SK-N-MC (cell line): ENCODE results near the gene SPIRE2.

Experiments used
- DNase-seq: peaks from one replicate; pipeline ENCODE4 v3.0.0-alpha.2; 2011; ENCODE audit warnings: low read depth, low spot score
- H3K27ac ChIP-seq: fragments of 200-600 bp; sonication (generic); 2 replicates; pipeline ENCODE4 v1.5.1; 2016; ENCODE audit warnings: mixed run types
- H3K36me3 ChIP-seq: fragments of 200-600 bp; sonication (generic); 2 replicates; pipeline ENCODE4 v1.6.1; 2017; ENCODE audit warnings: antibody characterized with exemption, low read length, mixed read lengths; ENCODE audit not compliant: insufficient read depth
- H3K4me3 ChIP-seq: fragments of 200-600 bp; sonication (generic); 2 replicates; pipeline ENCODE4 v1.5.1; 2016
- H3K9ac ChIP-seq: fragments of 200-600 bp; sonication (generic); 2 replicates; pipeline ENCODE4 v1.8.0; 2017; ENCODE audit warnings: mixed run types, mixed read lengths; ENCODE audit not compliant: insufficient read length
- H3K9me3 ChIP-seq: fragments of 200-600 bp; sonication (generic); 2 replicates; pipeline ENCODE4 v1.6.1; 2017; ENCODE audit warnings: low read depth, mild to moderate bottlenecking, antibody characterized with exemption, low read length, moderate library complexity, mixed read lengths
- EZH2 ChIP-seq: fragments of 200-600 bp; sonication (generic); IDR thresholded peaks from one replicate; pipeline ENCODE4 v1.6.1; 2017; ENCODE audit warnings: antibody characterized with exemption
- FOXP2 ChIP-seq: optimal IDR thresholded peaks from 2 replicates; pipeline ENCODE3; 2011; ENCODE audit warnings: mild to moderate bottlenecking, moderate library complexity; ENCODE audit not compliant: insufficient read depth; ENCODE audit errors: extremely low read length, control extremely low read depth
- POLR2AphosphoS5 ChIP-seq: IDR thresholded peaks from 2 replicates; pipeline ENCODE4 v1.6.1; 2012; ENCODE audit warnings: mild to moderate bottlenecking, low read depth, low read length, borderline replicate concordance

The SPIRE2 gene

GRCh38 chr16:89904606-89905510 is 76.6 kb downstream of the SPIRE2 start:
- H3K9me3 ChIP-seq: no peaks in the 10 kb centered on the region
- no peak overlapping the region for H3K4me3 ChIP-seq
- no peak for TF ChIP-seq POLR2AphosphoS5
- TF ChIP-seq EZH2: no peak
- no peak for TF ChIP-seq FOXP2
- no peak overlapping the region for H3K9ac ChIP-seq
- DNase-seq: no peak
- peaks cover 12% of the 10 kb centered on the region; the same call in 1 of the 2 replicates for H3K36me3 ChIP-seq
- no peak overlapping the region for H3K27ac ChIP-seq

DNA sequence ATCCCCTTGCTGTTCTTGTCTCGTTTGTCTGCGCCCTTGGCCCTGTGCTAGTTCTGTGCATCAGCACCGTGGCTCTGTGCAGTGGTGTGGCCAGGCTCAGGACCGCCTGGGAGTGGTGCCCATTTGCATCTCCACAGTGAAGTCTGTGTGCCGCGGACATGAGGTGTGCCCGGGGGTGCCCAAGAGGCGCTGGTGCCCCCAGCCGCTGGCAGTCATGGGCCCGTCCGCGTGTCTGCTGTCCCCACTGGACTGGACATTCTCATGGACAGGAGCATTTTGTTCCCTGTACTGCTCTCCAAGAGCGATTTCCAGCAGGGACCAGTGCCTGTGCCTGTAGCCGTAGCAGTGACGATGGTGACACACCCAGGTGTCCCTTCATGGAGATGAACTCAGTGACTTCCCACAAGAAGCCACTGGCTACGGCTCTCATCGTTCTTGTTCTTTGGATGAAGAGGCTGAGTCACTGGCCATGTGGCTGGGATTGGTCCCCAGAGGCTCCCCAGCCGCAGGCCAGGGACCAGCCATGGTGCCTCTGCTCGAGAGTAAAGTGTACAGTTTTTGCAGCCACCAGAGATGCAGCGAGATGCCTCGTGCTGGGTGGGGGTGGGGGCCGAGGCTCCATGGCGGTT is 77.3 kb downstream of the SPIRE2 start:
- TF ChIP-seq POLR2AphosphoS5 (no peak), EZH2 (no peak), FOXP2 (no peak)
- Histone ChIP-seq H3K36me3 (peaks cover 6% of the 10 kb centered on the region; the same call in 1 of the 2 replicates), H3K9ac (no peak overlapping the region), H3K4me3 (no peak overlapping the region), H3K27ac (no peak overlapping the region), H3K9me3 (no peaks in the 10 kb centered on the region)
- DNase-seq: no peak

GRCh38 chr16:89906140-89907025 is 78.1 kb downstream of the SPIRE2 start:
- Histone ChIP-seq H3K36me3 (peaks cover 4% of the 10 kb centered on the region; the same call in 1 of the 2 replicates), H3K27ac (no peak overlapping the region), H3K4me3 (no peak overlapping the region), H3K9me3 (no peaks in the 10 kb centered on the region), H3K9ac (no peak overlapping the region)
- TF ChIP-seq EZH2 (no peak), POLR2AphosphoS5 (no peak), FOXP2 (no peak)
- no peak for DNase-seq

DNA sequence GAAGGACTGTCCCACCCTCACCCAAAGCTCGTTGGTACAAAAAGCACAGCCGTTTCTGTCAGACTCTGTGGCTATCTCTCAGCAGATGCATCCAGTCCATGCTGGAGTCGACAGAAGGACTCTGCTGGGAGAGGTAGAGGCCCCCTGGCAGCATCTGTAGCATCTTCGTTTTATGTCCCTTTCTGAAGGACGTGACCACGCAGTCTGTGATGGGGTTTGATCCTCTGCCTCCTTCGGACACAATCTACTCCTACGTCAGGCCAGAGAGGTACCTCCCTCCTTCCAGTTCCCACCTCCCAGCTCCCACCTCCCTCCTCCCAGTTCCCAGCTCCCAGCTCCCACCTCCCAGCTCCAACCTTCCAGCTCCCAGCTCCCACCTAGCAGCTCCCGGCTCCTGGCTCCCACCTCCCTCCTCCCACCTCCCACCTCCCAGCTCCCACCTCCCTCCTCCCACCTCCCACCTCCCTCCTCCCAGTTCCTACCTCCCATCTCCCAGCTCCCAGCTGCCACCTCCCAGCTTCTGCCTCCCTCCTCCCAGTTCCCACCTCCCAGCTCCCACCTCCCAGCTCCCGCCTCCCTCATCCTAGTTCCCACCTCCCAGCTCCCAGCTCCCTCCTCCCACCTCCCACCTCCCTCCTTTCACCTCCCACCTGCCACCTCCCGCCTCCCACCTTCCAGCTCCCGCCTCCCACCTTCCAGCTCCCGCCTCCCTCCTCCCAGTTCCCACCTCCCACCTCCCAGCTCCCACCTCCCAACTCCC is 79.0 kb downstream of the SPIRE2 start:
- Histone ChIP-seq H3K36me3 (peaks cover 4% of the 10 kb centered on the region; the same call in 1 of the 2 replicates), H3K9me3 (no peaks in the 10 kb centered on the region), H3K9ac (no peak overlapping the region), H3K27ac (no peak overlapping the region), H3K4me3 (no peak overlapping the region)
- TF ChIP-seq FOXP2 (no peak), POLR2AphosphoS5 (no peak), EZH2 (no peak)
- no peak for DNase-seq

DNA sequence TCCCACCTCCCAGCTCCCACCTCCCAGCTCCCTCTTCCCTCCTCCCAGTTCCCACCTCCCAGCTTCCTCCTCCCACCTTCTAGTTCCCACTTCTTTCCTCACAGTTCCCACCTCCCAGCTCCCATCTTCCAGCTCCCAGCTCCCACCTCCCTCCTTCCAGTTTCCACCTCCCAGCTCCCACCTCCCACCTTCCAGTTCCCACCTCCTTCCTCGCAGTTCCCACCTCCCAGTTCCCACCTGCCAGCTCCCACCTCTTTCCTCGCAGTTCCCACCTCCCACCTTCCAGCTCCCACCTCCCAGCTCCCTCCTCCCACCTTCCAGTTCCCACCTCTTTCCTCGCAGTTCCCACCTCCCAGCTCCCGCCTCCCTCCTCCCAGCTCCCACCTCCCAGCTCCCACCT is 80.0 kb downstream of the SPIRE2 start:
- TF ChIP-seq FOXP2 (no peak), POLR2AphosphoS5 (no peak), EZH2 (no peak)
- Histone ChIP-seq H3K36me3 (peaks cover 4% of the 10 kb centered on the region; the same call in 1 of the 2 replicates), H3K9me3 (no peaks in the 10 kb centered on the region), H3K4me3 (no peak overlapping the region), H3K9ac (no peak overlapping the region), H3K27ac (no peak overlapping the region)
- no peak for DNase-seq

- Histone ChIP-seq H3K9ac (no peak overlapping the region), H3K9me3 (no peaks in the 10 kb centered on the region), H3K36me3 (peaks cover 4% of the 10 kb centered on the region; the same call in 1 of the 2 replicates), H3K4me3 (no peak overlapping the region), H3K27ac (0 out of 2 replicates have a peak overlapping the region, but pooled peaks have one; percentile 19)
- TF ChIP-seq EZH2 (no peak), FOXP2 (no peak), POLR2AphosphoS5 (no peak)
- no peak for DNase-seq
Observed at GRCh38 chr16:89909777-89910716, 81.8 kb downstream of the SPIRE2 start.
